Measurements from ENCODE around the gene CORO2A. TPM values are rescaled to one million over a fixed set of nuclear protein-coding genes. Genes with fewer than 3 reads are reported as not detected.

The CORO2A gene
- total and polyA plus RNA-seq, 2 of the 13 experiments (the other 11 are each of a cell fraction or from before 2014, with no cell fraction given) = 14.4 to 15.3 TPM

GRCh38 chr9:98182889-98183599 lies 9.4 kb downstream of the CORO2A start (continued):
- no peak for TF ChIP-seq HMGXB3 (CRISPR knock-in tag; IDR thresholded peaks at IDR 0.05; ENCODE audit: borderline replicate concordance)
- peak; percentile 43; the same call in 1 of the 2 replicates for TF ChIP-seq CREB1 (IDR thresholded peaks at IDR 0.05)
- peak; percentile 44 for TF ChIP-seq CREB1 (CRISPR knock-in tag; IDR thresholded peaks at IDR 0.05)
- peak; percentile 85 for TF ChIP-seq HNF4A (CRISPR knock-in tag; IDR thresholded peaks at IDR 0.05)
- no peak for TF ChIP-seq MEF2D (CRISPR knock-in tag; IDR thresholded peaks at IDR 0.05)
- TF ChIP-seq BORCS8-MEF2B (CRISPR knock-in tag; IDR thresholded peaks at IDR 0.05) = 0 out of 2 replicates have a peak, but pooled peaks have one; percentile 23
- TF ChIP-seq ZBTB42 (CRISPR knock-in tag; IDR thresholded peaks at IDR 0.05) = no peak
- TF ChIP-seq ZFP36L1 (CRISPR knock-in tag; IDR thresholded peaks at IDR 0.05) = no peak
- TF ChIP-seq PHF21A (CRISPR knock-in tag; IDR thresholded peaks at IDR 0.05) = peak; percentile 41; the same call in 1 of the 2 replicates
- no peak for TF ChIP-seq ZNF12 (CRISPR knock-in tag; IDR thresholded peaks at IDR 0.05)
- no peak for TF ChIP-seq PRDM15 (CRISPR knock-in tag; IDR thresholded peaks at IDR 0.05)
- 0 out of 2 replicates have a peak, but pooled peaks have one; percentile 17 for TF ChIP-seq PBX2 (CRISPR knock-in tag; IDR thresholded peaks at IDR 0.05)
- TF ChIP-seq GATAD1 (CRISPR knock-in tag; IDR thresholded peaks at IDR 0.05) = no peak
- no peak for TF ChIP-seq FOXM1 (CRISPR knock-in tag; IDR thresholded peaks at IDR 0.05)
- peak; percentile 71; the same call in 1 of the 2 replicates for TF ChIP-seq ONECUT2 (CRISPR knock-in tag; IDR thresholded peaks at IDR 0.05)
- 0 out of 2 replicates have a peak, but pooled peaks have one; percentile 22 for TF ChIP-seq TBX2 (CRISPR knock-in tag; IDR thresholded peaks at IDR 0.05; ENCODE audit: borderline replicate concordance)
- no peak for TF ChIP-seq ZBTB39 (CRISPR knock-in tag; IDR thresholded peaks at IDR 0.05)
- no peak for TF ChIP-seq HMGA1 (CRISPR knock-in tag; conservative IDR thresholded peaks at IDR 0.05)
- no peak for TF ChIP-seq ZSCAN29 (CRISPR knock-in tag; conservative IDR thresholded peaks at IDR 0.05)

Data from HepG2 (cell line).